ENCODE data around the gene ATP8A2.

The ATP8A2 gene

DNA sequence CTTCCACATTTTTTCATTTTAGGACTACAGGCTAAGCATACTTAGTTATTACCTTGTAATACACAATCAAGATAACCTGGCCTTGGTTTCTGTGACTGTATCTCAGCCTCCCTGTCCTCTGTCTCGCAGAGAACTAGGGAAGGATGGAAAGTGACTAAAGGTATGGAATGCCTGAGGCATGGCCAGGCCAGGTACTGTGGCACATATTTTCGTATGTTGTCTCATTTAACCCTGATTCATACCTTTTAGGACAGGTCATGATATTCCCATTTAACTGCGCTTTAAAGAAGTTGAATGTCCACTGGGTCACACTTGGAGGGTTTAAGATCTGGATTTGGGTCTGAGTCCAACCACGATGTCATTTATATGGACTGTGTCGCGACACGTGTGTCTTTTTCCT lies 357.4 kb downstream of the ATP8A2 start:
- TF ChIP-seq, protein P1, sequence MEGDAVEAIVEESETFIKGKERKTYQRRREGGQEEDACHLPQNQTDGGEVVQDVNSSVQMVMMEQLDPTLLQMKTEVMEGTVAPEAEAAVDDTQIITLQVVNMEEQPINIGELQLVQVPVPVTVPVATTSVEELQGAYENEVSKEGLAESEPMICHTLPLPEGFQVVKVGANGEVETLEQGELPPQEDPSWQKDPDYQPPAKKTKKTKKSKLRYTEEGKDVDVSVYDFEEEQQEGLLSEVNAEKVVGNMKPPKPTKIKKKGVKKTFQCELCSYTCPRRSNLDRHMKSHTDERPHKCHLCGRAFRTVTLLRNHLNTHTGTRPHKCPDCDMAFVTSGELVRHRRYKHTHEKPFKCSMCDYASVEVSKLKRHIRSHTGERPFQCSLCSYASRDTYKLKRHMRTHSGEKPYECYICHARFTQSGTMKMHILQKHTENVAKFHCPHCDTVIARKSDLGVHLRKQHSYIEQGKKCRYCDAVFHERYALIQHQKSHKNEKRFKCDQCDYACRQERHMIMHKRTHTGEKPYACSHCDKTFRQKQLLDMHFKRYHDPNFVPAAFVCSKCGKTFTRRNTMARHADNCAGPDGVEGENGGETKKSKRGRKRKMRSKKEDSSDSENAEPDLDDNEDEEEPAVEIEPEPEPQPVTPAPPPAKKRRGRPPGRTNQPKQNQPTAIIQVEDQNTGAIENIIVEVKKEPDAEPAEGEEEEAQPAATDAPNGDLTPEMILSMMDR (IDR thresholded peaks at IDR 0.05) = no peak
- Histone ChIP-seq H3K4me3 (ENCODE audit: low read depth in 1 of 2, low read length in 1 of 2) (no peak overlapping the region), H3K27ac (no peak overlapping the region), H3K4me1 (ENCODE audit: control insufficient read depth in 1 of 2, insufficient read depth in 1 of 2, low read depth in 1 of 2, low read length in 1 of 2) (no peaks in the 10 kb centered on the region), H3K9me3 (no peaks in the 10 kb centered on the region), H3K36me3 (no peaks in the 10 kb centered on the region), H3K27me3 (no peaks in the 10 kb centered on the region)

DNA sequence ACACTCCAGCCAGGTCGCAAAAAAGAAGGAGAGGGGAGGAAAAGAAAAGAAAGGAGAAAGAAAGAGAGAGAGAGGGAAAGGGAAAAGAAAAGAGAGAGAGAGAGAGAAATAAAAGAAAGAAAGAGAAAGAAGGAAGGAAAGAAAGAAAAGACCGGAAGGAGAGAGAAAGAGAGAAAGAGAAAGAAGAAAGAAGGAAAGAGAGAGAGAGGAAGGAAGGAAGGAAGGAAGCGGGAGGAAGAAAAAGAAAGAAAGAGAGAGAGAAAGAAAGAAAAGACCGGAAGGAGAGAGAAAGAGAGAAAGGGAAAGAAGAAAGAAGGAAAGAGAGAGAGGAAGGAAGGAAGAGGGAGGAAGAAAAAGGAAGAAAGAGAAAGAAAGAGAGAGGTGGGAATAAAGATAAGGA lies 359.3 kb downstream of the ATP8A2 start:
- no peak overlapping the region for H3K27ac ChIP-seq
- no peak overlapping the region for H3K4me3 ChIP-seq (ENCODE audit: low read depth in 1 of 2, low read length in 1 of 2)
- no peaks in the 10 kb centered on the region for H3K4me1 ChIP-seq (ENCODE audit: control insufficient read depth in 1 of 2, insufficient read depth in 1 of 2, low read depth in 1 of 2, low read length in 1 of 2)
- TF ChIP-seq, protein P1 (IDR thresholded peaks at IDR 0.05) = no peak
- H3K36me3 ChIP-seq = no peaks in the 10 kb centered on the region
- H3K9me3 ChIP-seq = no peaks in the 10 kb centered on the region
- H3K27me3 ChIP-seq = no peaks in the 10 kb centered on the region

DNA sequence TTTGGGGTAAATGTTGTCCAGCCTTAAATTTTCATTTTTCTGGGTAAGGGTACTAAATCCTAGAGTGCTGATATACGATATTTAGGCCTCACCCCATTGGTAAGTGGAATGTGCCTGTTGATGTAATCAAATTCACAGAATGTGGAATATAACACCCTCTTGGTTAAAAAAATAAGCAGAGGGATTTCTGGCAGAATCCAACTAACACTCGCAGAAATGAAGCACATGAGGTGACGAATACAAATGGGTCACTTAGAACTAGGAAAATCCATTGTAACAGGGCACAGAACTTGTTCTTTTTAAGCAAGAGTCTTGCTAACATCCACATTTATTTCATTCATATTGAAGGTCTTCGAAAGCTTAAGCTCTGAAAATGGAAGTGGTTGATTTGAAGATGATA lies 359.8 kb downstream of the ATP8A2 start:
- TF ChIP-seq, protein P1 (IDR thresholded peaks at IDR 0.05) = no peak
- Histone ChIP-seq H3K27ac (no peak overlapping the region), H3K27me3 (no peaks in the 10 kb centered on the region), H3K4me1 (ENCODE audit: control insufficient read depth in 1 of 2, insufficient read depth in 1 of 2, low read depth in 1 of 2, low read length in 1 of 2) (no peaks in the 10 kb centered on the region), H3K36me3 (no peaks in the 10 kb centered on the region), H3K4me3 (ENCODE audit: low read depth in 1 of 2, low read length in 1 of 2) (no peak overlapping the region), H3K9me3 (no peaks in the 10 kb centered on the region)

DNA sequence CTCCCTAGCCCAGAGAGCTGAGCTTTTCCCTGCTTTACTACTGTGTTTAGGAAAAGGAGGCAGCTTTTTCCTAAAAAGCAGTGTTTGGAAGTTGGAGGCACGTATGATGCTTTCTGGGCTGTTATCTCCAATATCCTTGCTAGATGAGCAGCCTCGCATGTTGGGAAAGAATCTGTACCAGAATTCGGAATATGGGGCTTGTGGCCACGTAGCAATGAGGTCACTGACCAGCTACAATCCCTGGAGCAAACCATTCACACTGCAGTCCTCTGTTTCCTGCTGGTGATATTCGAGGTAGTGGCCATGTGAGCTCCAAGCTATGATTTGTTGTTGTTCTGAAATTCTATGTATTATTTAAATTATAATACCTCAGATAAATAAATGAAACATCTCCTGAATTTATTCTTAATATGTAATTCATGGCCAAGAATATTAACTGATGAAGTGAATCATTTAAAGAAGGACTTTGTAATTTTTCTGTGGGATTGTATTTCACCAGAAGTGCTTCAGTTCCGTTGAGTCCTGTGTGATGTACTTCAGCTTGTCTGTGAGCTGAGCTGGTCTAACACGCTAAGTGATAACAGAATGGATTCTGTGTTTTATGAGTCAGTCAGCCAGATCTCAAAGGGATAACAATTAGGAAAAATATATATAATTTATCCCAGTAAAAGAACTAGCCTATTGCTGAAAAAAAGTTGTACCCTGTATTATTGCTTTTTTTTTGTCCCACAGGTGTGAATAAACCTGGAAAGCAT lies 360.5 kb downstream of the ATP8A2 start:
- no peak overlapping the region for H3K27ac ChIP-seq
- TF ChIP-seq, protein P1 (IDR thresholded peaks at IDR 0.05) = no peak
- H3K4me3 ChIP-seq (ENCODE audit: low read depth in 1 of 2, low read length in 1 of 2) = no peak overlapping the region

DNA sequence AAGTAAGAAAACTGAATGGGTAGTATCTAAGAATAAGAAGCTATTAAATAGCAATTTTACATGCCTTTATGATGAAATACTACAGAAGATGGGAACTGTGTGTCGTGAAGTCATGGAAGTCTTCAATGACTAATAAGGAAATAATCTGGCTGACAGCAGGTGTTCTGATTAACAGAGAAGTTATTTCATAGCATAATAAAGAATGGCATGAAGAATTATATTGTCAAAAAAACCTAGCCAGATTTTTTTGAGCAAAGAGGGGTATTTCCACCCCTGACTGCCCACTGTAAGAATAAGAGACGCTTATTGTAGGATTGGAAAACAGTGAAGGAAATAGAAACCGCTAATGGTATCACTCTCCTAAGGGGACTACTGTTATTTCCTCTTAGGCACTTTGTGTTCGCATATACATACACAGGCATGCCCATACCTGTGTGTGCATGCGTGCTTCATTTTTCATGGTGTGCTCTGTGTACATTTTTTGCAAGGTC lies 361.3 kb downstream of the ATP8A2 start:
- Histone ChIP-seq H3K4me3 (ENCODE audit: low read depth in 1 of 2, low read length in 1 of 2) (no peak overlapping the region), H3K36me3 (no peaks in the 10 kb centered on the region), H3K27ac (no peak overlapping the region), H3K4me1 (ENCODE audit: control insufficient read depth in 1 of 2, insufficient read depth in 1 of 2, low read depth in 1 of 2, low read length in 1 of 2) (no peaks in the 10 kb centered on the region), H3K9me3 (no peaks in the 10 kb centered on the region), H3K27me3 (no peaks in the 10 kb centered on the region)
- TF ChIP-seq, protein P1 (IDR thresholded peaks at IDR 0.05) = no peak

More for the DNA sequence above, 360.5 kb downstream of the ATP8A2 start:
- Histone ChIP-seq H3K4me1 (ENCODE audit: control insufficient read depth in 1 of 2, insufficient read depth in 1 of 2, low read depth in 1 of 2, low read length in 1 of 2) (no peaks in the 10 kb centered on the region), H3K9me3 (no peaks in the 10 kb centered on the region), H3K27me3 (no peaks in the 10 kb centered on the region), H3K36me3 (no peaks in the 10 kb centered on the region)

Data from neutrophil (primary cell).